Measurements from ENCODE around the gene GLIS2.

The GLIS2 gene

GRCh38 chr16:4376893-4377572 lies 61.2 kb downstream of the GLIS2 start:
- TF ChIP-seq ZNF274 (IDR thresholded peaks at IDR 0.05; ENCODE audit: low read depth, low read length): no peak
- no peak overlapping the region for H3K4me3 ChIP-seq (ENCODE audit: low read length)

- no peak for TF ChIP-seq ZNF274 (IDR thresholded peaks at IDR 0.05; ENCODE audit: low read depth, low read length)
- no peak overlapping the region for H3K4me3 ChIP-seq (ENCODE audit: low read length)
These were observed 61.8 kb downstream of the GLIS2 start for GRCh38 chr16:4377573-4378154.

GRCh38 chr16:4378161-4378666 lies 62.3 kb downstream of the GLIS2 start:
- H3K4me3 ChIP-seq (ENCODE audit: low read length): no peak overlapping the region
- no peak for TF ChIP-seq ZNF274 (IDR thresholded peaks at IDR 0.05; ENCODE audit: low read depth, low read length)

GRCh38 chr16:4378999-4379690 lies 63.3 kb downstream of the GLIS2 start:
- TF ChIP-seq ZNF274 (IDR thresholded peaks at IDR 0.05; ENCODE audit: low read depth, low read length): no peak
- no peak overlapping the region for H3K4me3 ChIP-seq (ENCODE audit: low read length)

GRCh38 chr16:4380119-4381063 lies 64.5 kb downstream of the GLIS2 start:
- no peak overlapping the region for H3K4me3 ChIP-seq (ENCODE audit: low read length)
- no peak for TF ChIP-seq ZNF274 (IDR thresholded peaks at IDR 0.05; ENCODE audit: low read depth, low read length)

GRCh38 chr16:4381072-4381934 lies 65.4 kb downstream of the GLIS2 start:
- no peak for TF ChIP-seq ZNF274 (IDR thresholded peaks at IDR 0.05; ENCODE audit: low read depth, low read length)
- H3K4me3 ChIP-seq (ENCODE audit: low read length): no peak overlapping the region

- no peak for TF ChIP-seq ZNF274 (IDR thresholded peaks at IDR 0.05; ENCODE audit: low read depth, low read length)
- H3K4me3 ChIP-seq (ENCODE audit: low read length): no peak overlapping the region
These were observed 66.3 kb downstream of the GLIS2 start for GRCh38 chr16:4381935-4382794.

GRCh38 chr16:4382795-4383357 lies 67.0 kb downstream of the GLIS2 start:
- no peak for TF ChIP-seq ZNF274 (IDR thresholded peaks at IDR 0.05; ENCODE audit: low read depth, low read length)
- H3K4me3 ChIP-seq (ENCODE audit: low read length): no peak overlapping the region

- no peak for TF ChIP-seq ZNF274 (IDR thresholded peaks at IDR 0.05; ENCODE audit: low read depth, low read length)
- H3K4me3 ChIP-seq (ENCODE audit: low read length): no peak overlapping the region
These were observed 68.0 kb downstream of the GLIS2 start for GRCh38 chr16:4383591-4384444.

- H3K4me3 ChIP-seq (ENCODE audit: low read length): no peak overlapping the region
- TF ChIP-seq ZNF274 (IDR thresholded peaks at IDR 0.05; ENCODE audit: low read depth, low read length): no peak
These were observed 68.7 kb downstream of the GLIS2 start for GRCh38 chr16:4384509-4384942.

Data from GM08714 (cell line).